ENCODE measurements around the gene ADAMTS17.

DNA sequence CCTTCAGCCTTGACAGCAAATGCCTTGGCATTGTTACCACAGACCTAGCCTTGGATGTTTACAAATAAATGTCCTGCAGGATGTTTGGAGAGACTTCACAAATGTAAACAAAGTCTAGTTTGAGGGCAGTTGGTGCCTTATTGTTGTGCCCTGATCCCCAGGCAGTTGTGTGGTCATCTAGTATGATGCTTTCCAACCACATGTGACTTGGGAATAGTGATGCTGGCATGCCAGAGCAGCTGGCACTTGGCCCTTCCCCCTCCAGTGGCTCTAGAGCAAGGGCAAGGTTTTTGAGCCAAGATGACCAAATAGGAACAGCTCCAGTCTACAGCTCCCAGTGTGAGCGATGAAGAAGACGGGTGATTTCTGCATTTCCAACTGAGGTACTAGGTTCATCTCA lies 258.2 kb downstream of the ADAMTS17 start:
- TF ChIP-seq, protein P1, sequence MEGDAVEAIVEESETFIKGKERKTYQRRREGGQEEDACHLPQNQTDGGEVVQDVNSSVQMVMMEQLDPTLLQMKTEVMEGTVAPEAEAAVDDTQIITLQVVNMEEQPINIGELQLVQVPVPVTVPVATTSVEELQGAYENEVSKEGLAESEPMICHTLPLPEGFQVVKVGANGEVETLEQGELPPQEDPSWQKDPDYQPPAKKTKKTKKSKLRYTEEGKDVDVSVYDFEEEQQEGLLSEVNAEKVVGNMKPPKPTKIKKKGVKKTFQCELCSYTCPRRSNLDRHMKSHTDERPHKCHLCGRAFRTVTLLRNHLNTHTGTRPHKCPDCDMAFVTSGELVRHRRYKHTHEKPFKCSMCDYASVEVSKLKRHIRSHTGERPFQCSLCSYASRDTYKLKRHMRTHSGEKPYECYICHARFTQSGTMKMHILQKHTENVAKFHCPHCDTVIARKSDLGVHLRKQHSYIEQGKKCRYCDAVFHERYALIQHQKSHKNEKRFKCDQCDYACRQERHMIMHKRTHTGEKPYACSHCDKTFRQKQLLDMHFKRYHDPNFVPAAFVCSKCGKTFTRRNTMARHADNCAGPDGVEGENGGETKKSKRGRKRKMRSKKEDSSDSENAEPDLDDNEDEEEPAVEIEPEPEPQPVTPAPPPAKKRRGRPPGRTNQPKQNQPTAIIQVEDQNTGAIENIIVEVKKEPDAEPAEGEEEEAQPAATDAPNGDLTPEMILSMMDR (conservative IDR thresholded peaks at IDR 0.05) = no peak
- no peak for TF ChIP-seq EZH2 (IDR thresholded peaks at IDR 0.05; ENCODE audit: low read depth)
